ENCODE measurements around the gene ATP2B2.

DNA sequence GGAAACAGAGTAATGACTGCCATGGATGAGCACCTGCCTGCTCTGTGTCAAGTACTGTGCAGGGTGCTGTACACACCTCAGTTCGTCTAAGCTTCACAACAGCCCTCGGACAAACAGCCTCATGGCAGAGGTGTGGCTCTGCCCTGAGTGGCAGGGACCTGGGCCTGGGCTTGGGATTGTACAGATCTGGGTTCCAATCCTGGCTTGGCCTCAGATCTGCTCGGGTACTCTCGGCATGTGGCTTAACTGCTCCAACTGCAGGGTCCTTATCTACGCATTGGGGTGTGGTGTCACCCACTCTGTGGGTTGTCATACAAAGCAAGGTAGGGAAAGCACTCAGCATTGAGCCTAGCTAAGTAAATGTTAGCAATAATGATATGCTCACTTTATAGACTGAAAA, 137.9 kb downstream of the ATP2B2 start:
- TF ChIP-seq ZNF8 (CRISPR knock-in tag; IDR thresholded peaks at IDR 0.05) (no peak), ARNTL (CRISPR knock-in tag; IDR thresholded peaks at IDR 0.05; ENCODE audit: borderline replicate concordance, low read depth) (no peak), BACH2 (CRISPR knock-in tag; IDR thresholded peaks at IDR 0.05; ENCODE audit: borderline replicate concordance) (no peak), ISL1 (CRISPR knock-in tag; IDR thresholded peaks at IDR 0.05) (no peak), ZFP30 (CRISPR knock-in tag; IDR thresholded peaks at IDR 0.05) (no peak), ESRRG (CRISPR knock-in tag; IDR thresholded peaks at IDR 0.05) (no peak), ZFP3 (CRISPR knock-in tag; IDR thresholded peaks at IDR 0.05) (no peak), SNAI2 (CRISPR knock-in tag; IDR thresholded peaks at IDR 0.05) (no peak), PATZ1 (CRISPR knock-in tag; IDR thresholded peaks at IDR 0.05; ENCODE audit: borderline replicate concordance) (no peak)

Measured in SK-N-SH treated with all-trans-retinoic acid at 6 μM for 48 hours (cell line).